ENCODE data around the gene PFKFB2. TPM values are rescaled to one million over a fixed set of nuclear protein-coding genes. Genes with fewer than 3 reads are reported as not detected.

Gene PFKFB2
- total and polyA plus RNA-seq, 2 of the 8 experiments (the other 6 are each of a cell fraction or from before 2014, with no cell fraction given): 6.7 to 19.1 TPM

DNA sequence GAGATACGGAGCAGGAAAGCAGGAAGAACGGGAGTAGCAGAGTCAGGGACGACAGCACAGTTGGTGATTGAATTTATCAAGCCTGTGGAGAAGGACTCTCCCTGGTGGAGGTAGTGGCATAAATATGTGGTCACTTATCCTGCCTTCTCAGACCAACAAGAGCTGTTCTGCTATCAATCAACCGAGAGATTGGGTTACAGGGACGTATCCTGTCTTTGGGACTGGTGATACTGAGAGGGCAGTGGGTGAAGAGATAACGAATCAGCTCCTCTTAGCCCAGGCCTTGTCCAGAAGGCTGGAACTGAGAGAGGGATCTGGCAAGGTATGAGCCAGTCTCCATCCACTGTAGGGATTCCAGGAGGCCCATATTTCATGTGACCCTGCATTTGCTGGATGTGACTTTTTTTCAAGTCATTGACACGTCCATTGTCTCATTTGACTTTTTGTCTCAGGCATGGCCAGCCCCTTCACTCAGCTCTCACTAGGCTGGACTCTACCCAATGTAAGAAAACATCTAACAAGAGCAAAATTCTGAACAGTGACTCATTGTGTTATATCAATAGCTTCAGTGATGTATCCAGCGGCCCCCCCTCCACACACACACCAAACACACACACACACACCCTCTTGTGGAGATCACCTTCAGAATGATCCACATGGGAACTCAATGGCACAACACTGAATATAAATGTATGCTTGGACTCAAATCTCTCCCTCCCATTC, 31.8 kb upstream of the PFKFB2 start (continued):
- TF ChIP-seq NANOG (IDR thresholded peaks at IDR 0.05; ENCODE audit: insufficient read depth, low read depth, low read length, poor library complexity, severe bottlenecking) (no peak), RAD21 (IDR thresholded peaks at IDR 0.05 in 1 of 2, conservative IDR thresholded peaks at IDR 0.05 in 1 of 2; ENCODE audit: low read depth in 2 of 2, low read length in 2 of 2) (no peak)

Data from H1 (cell line).